HCT116 (cell line): ENCODE results near the gene SUPV3L1. TPM values are rescaled to one million over a fixed set of nuclear protein-coding genes. Genes with fewer than 3 reads are reported as not detected.

Experiments
- ATAC-seq: fragments of 200-7000 bp; cut with Tn5 transposase; 2 replicates; pipeline ENCODE4 v1.9.1; 2020; ENCODE audit warnings: mild to moderate bottlenecking, moderate library complexity
- BruUV-seq: library from RNA; stranded (reverse); fragments of 400-500 nt; replicated peaks from 2 replicates; lab custom pipeline; 2021; lab: Mats Ljungman, UMichigan
- CTCF ChIA-PET: fragments of 300-600 bp; sonication (Branson Sonifier 250); formaldehyde crosslinking; loops from one replicate; lab custom pipeline; 2021; ENCODE audit warnings: antibody characterized with exemption; lab: Charles Lee
- POLR2A ChIA-PET: fragments of 300-600, 350-600 bp; sonication (Branson Sonifier 250); formaldehyde crosslinking; loops from one replicate; lab custom pipeline; 2021; ENCODE audit warnings: antibody characterized with exemption; lab: Charles Lee
- RAD21 ChIA-PET, 2 experiments: fragments of 300-600 bp; sonication (Branson Sonifier 250); formaldehyde crosslinking; loops; one replicate each; lab custom pipeline; 2023; ENCODE audit warnings: low total read pairs in 2 of 2; ENCODE audit not compliant: uncharacterized antibody in 2 of 2, unreplicated experiment in 2 of 2, low non-redundant PET in 1 of 2; lab: Charles Lee
- DNase-seq: peaks from one replicate; pipeline ENCODE4 v3.0.0-alpha.2; 2010; ENCODE audit warnings: low read depth, low spot score
- H2AFZ ChIP-seq: fragments of 200-600 bp; shearing (Covaris generic), sonication (generic); 2 replicates; pipeline ENCODE4 v1.6.1; 2017; ENCODE audit warnings: low read depth, mixed run types, mixed read lengths, antibody characterized with exemption, low read length; ENCODE audit not compliant: poor library complexity, severe bottlenecking
- H3K27ac ChIP-seq: 2 replicates; pipeline ENCODE4 v1.5.1; 2012; ENCODE audit warnings: low read depth, low read length
- H3K27me3 ChIP-seq: fragments of 200-600 bp; sonication (generic); 2 replicates; pipeline ENCODE4 v1.6.1; 2016; ENCODE audit warnings: mixed run types, low read length, mixed read lengths; ENCODE audit not compliant: insufficient read depth
- H3K36me3 ChIP-seq, 2 experiments: fragments of 200-500 bp in 1 of 2; fragments of 200-600 bp in 1 of 2; sonication (Bioruptor generic) in 1 of 2; sonication (generic) in 1 of 2; 2 replicates each; pipeline versions ENCODE4 v1.5.1 to v1.6.1; 2014 to 2016; ENCODE audit warnings: low read length in 2 of 2, inconsistent platforms in 1 of 2, mixed read lengths in 1 of 2, mixed run types in 1 of 2; ENCODE audit not compliant: insufficient read depth in 2 of 2, control insufficient read depth in 1 of 2
- H3K4me1 ChIP-seq, 2 experiments: fragments of 200-600 bp in 1 of 2; sonication (generic) in 1 of 2; 2 replicates each; pipeline versions ENCODE4 v1.5.1 to v1.6.1; 2012 to 2017; ENCODE audit warnings: low read length in 2 of 2, inconsistent platforms in 1 of 2, mild to moderate bottlenecking in 1 of 2, mixed read lengths in 1 of 2, mixed run types in 1 of 2, moderate library complexity in 1 of 2; ENCODE audit not compliant: insufficient read depth in 2 of 2, control insufficient read depth in 1 of 2
- H3K4me2 ChIP-seq: fragments of 200-600 bp; sonication (generic); 2 replicates; pipeline ENCODE4 v1.6.1; 2017; ENCODE audit warnings: mixed run types, low read length, mixed read lengths
- H3K4me3 ChIP-seq, 2 experiments: fragments of 200-600 bp in 1 of 2; sonication (generic) in 1 of 2; replicated peaks in 1 of 2; 2 replicates each; pipeline ENCODE4 v1.5.1; 2011 to 2016; ENCODE audit warnings: low read length in 2 of 2, control low read depth in 1 of 2, low read depth in 1 of 2, mild to moderate bottlenecking in 1 of 2, mixed read lengths in 1 of 2, mixed run types in 1 of 2
- H3K79me2 ChIP-seq: fragments of 200-600 bp; sonication (generic); 2 replicates; pipeline ENCODE4 v1.6.1; 2017; ENCODE audit warnings: mild to moderate bottlenecking, mixed run types, low read length, moderate library complexity, mixed read lengths; ENCODE audit not compliant: insufficient read depth
- H3K9ac ChIP-seq: fragments of 200-600 bp; sonication (generic); 2 replicates; pipeline ENCODE4 v1.6.1; 2016; ENCODE audit warnings: low read length, mixed read lengths
- H3K9me2 ChIP-seq: fragments of 200-600 bp; sonication (generic), shearing (Covaris generic); 2 replicates; pipeline ENCODE4 v1.6.1; 2017; ENCODE audit warnings: mixed run types, mild to moderate bottlenecking, moderate library complexity; ENCODE audit not compliant: insufficient read depth
- H3K9me3 ChIP-seq, 2 experiments: fragments of 200-500 bp in 1 of 2; fragments of 200-600 bp in 1 of 2; sonication (Bioruptor generic) in 1 of 2; sonication (generic) in 1 of 2; 2 replicates each; pipeline ENCODE4 v1.6.1; 2014 to 2017; ENCODE audit warnings: low read length in 2 of 2, mixed read lengths in 2 of 2, inconsistent platforms in 1 of 2, low read depth in 1 of 2, mild to moderate bottlenecking in 1 of 2, mixed run types in 1 of 2, moderate library complexity in 1 of 2; ENCODE audit not compliant: control insufficient read depth in 1 of 2, insufficient read depth in 1 of 2
- H4K20me1 ChIP-seq: fragments of 200-600 bp; sonication (generic), shearing (Covaris generic); 2 replicates; pipeline ENCODE4 v1.6.1; 2017; ENCODE audit warnings: mixed run types, mild to moderate bottlenecking, moderate library complexity; ENCODE audit not compliant: insufficient read depth
- ATF3 ChIP-seq: IDR thresholded peaks from 2 replicates; pipeline ENCODE4 v1.6.1; 2012
- CBX3 ChIP-seq: IDR thresholded peaks from 2 replicates; pipeline ENCODE4 v1.6.1; 2012; ENCODE audit warnings: low read depth
- CEBPB ChIP-seq: IDR thresholded peaks from 2 replicates; pipeline ENCODE4 v1.6.1; 2012; ENCODE audit warnings: low read depth
- EGR1 ChIP-seq: IDR thresholded peaks from 2 replicates; pipeline ENCODE4 v1.6.1; 2012; ENCODE audit warnings: low read depth
- ELF1 ChIP-seq: IDR thresholded peaks from 2 replicates; pipeline ENCODE4 v1.6.1; 2012; ENCODE audit warnings: low read depth, borderline replicate concordance
- EZH2 ChIP-seq: fragments of 200-600 bp; sonication (generic); IDR thresholded peaks from 2 replicates; pipeline ENCODE4 v1.6.1; 2017; ENCODE audit warnings: antibody characterized with exemption, mixed run types
- MAX ChIP-seq: IDR thresholded peaks from 2 replicates; pipeline ENCODE4 v1.6.1; 2012
- POLR2AphosphoS5 ChIP-seq: IDR thresholded peaks from 2 replicates; pipeline ENCODE4 v1.6.1; 2011; ENCODE audit warnings: mild to moderate bottlenecking, low read depth, low read length, moderate library complexity
- RAD21 ChIP-seq: IDR thresholded peaks from 2 replicates; pipeline ENCODE4 v1.6.1; 2012; ENCODE audit warnings: low read depth, mild to moderate bottlenecking
- SIN3A ChIP-seq: IDR thresholded peaks from 2 replicates; pipeline ENCODE4 v1.6.1; 2012; ENCODE audit warnings: low read depth
- SP1 ChIP-seq: IDR thresholded peaks from 2 replicates; pipeline ENCODE4 v1.6.1; 2012; ENCODE audit warnings: low read depth
- YY1 ChIP-seq: IDR thresholded peaks from 2 replicates; pipeline ENCODE4 v1.6.1; 2011; ENCODE audit warnings: low read length, low read depth, moderate library complexity, mild to moderate bottlenecking; ENCODE audit not compliant: insufficient replicate concordance; ENCODE audit errors: extremely low read depth
- ZBTB33 ChIP-seq: IDR thresholded peaks from 2 replicates; pipeline ENCODE4 v1.6.1; 2011; ENCODE audit warnings: mild to moderate bottlenecking, low read length, moderate library complexity; ENCODE audit not compliant: insufficient replicate concordance; ENCODE audit errors: extremely low read depth
- ZFX ChIP-seq: fragments of 450-650 bp; IDR thresholded peaks from 2 replicates; pipeline ENCODE4 v1.6.1; 2017
- ZNF274 ChIP-seq: fragments of 200-500 bp; sonication (Bioruptor generic); IDR thresholded peaks from 2 replicates; pipeline ENCODE4 v1.6.1; 2014; ENCODE audit warnings: mild to moderate bottlenecking, low read depth, low read length, inconsistent platforms
- intact Hi-C: fragments of 100-400 bp; cut with micrococcal nuclease; formaldehyde crosslinking; loops from 2 replicates; pipeline ENCODE4 v1.10.0; 2022
- total RNA-seq: library from RNA; stranded (reverse); gene quantifications from one replicate; pipeline ENCODE4 v1.2.1, GENCODE V29; 2021; ENCODE audit not compliant: unreplicated experiment

Gene SUPV3L1
- total RNA-seq, 1 experiment from 2014 or later, result 59.7 TPM

- H3K4me3 ChIP-seq, result no peak overlapping the region
- no TSS peak for BruUV-seq
- no peak for DNase-seq
- H3K27me3 ChIP-seq, result no peaks in the 10 kb centered on the region
- no peak overlapping the region for H3K27ac ChIP-seq
- H3K9me2 ChIP-seq, result no peaks in the 10 kb centered on the region
- no peak overlapping the region for H3K9ac ChIP-seq
- H4K20me1 ChIP-seq, result no peaks in the 10 kb centered on the region
- no peak for ATAC-seq
- ChIA-PET CTCF (interaction anchor here (1.5 kb wide), 1 partner anchor 150 kb away, joined by 3 read pairs; no protein-coding TSS in a partner anchor), POLR2A (no interaction called here), RAD21 (no interaction called here)
- intact Hi-C loops, result no loop called here
- peaks cover 0 to 8% of the 10 kb centered on the region in 2 experiments; a peak in 1 of 4 replicates for H3K4me1 ChIP-seq
- no peaks in the 10 kb centered on the region for H3K79me2 ChIP-seq
- H3K9me3 ChIP-seq, result no peaks in the 10 kb centered on the region
- H3K4me2 ChIP-seq, result no peak overlapping the region
- no peak overlapping the region for H2AFZ ChIP-seq
- H3K36me3 ChIP-seq, result no peaks in the 10 kb centered on the region
- TF ChIP-seq CEBPB (no peak), RAD21 (no peak), YY1 (no peak)
These were observed 62.2 kb downstream of the SUPV3L1 start for GRCh38 chr10:69242040-69242851.

- H3K4me2 ChIP-seq, result no peak overlapping the region
- H3K27ac ChIP-seq, result no peak overlapping the region
- no peaks in the 10 kb centered on the region for H3K79me2 ChIP-seq
- no peaks in the 10 kb centered on the region for H3K36me3 ChIP-seq
- POLR2A ChIA-PET, result no interaction called here
- TF ChIP-seq YY1 (no peak), EGR1 (no peak), ZBTB33 (no peak), ATF3 (no peak), ZFX (no peak), EZH2 (no peak), SIN3A (no peak), CEBPB (no peak), ELF1 (no peak), CBX3 (no peak), MAX (no peak), POLR2AphosphoS5 (no peak), ZNF274 (no peak), SP1 (no peak)
- TF ChIP-seq, all 23 proteins: peak for 0
- ChIA-PET CTCF (interaction anchor here (1.5 kb wide), 1 partner anchor 150 kb away, joined by 3 read pairs; no protein-coding TSS in a partner anchor), RAD21 (no interaction called here)
- no peaks in the 10 kb centered on the region for H3K27me3 ChIP-seq
- no peak for DNase-seq
- H3K9ac ChIP-seq, result no peak overlapping the region
- no TSS peak for BruUV-seq
- H4K20me1 ChIP-seq, result no peaks in the 10 kb centered on the region
- intact Hi-C loops, result no loop called here
- H3K9me2 ChIP-seq, result no peaks in the 10 kb centered on the region
- peaks cover 0 to 2% of the 10 kb centered on the region in 2 experiments; a peak in 1 of 4 replicates for H3K4me1 ChIP-seq
- no peak overlapping the region for H3K4me3 ChIP-seq
- H2AFZ ChIP-seq, result no peak overlapping the region
- no peak for ATAC-seq
- H3K9me3 ChIP-seq, result no peaks in the 10 kb centered on the region
These were observed 62.8 kb downstream of the SUPV3L1 start for GRCh38 chr10:69242852-69243212.
